ENCODE data around the gene KBTBD2.

GRCh38 chr7:32860090-32860489 lies 31.5 kb downstream of the KBTBD2 start:
- no peak for TF ChIP-seq CTCF (IDR thresholded peaks at IDR 0.05; ENCODE audit: borderline replicate concordance, extremely low read depth, low read length, poor library complexity, severe bottlenecking)
- no peak for TF ChIP-seq EZH2 (IDR thresholded peaks at IDR 0.05; ENCODE audit: borderline replicate concordance, low read depth, low read length, severe bottlenecking)
